ENCODE results near the gene TTYH1. TPM values are rescaled to one million over a fixed set of nuclear protein-coding genes. Genes with fewer than 3 reads are reported as not detected.

The TTYH1 gene
- total and polyA plus RNA-seq, 2 of the 8 experiments (the other 6 are each of a cell fraction or from before 2014, with no cell fraction given) = 26.7 to 46.5 TPM

DNA sequence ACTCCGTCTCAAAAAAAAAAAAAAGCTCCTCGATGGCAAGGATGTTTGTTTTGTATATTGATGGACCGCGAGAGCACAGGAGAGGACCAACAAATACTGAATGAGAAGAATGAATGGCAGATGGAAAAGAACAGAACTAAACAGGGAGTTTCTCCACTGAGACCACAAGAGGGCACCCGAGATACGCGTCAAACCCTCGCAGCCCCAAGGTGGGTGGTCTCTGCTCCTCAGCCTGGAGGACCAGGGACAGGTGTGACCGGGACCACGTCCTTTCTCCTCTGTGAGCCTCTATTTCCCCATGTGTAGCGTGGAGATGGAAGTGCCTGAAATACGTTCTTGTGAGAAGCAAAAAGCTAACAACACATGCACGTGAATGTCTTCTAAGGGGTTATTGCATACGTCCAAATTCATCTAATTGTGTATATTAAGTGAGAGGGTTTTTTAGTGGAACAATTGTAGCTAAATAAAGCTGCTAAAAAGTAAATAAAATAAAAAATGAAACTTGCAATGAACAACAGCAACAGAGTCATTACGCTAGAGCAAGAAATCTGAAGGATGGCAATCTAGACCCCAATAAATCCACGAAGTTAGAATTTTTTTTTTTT is 66.2 kb downstream of the TTYH1 start:
- no peaks in the 10 kb centered on the region for H3K79me1 ChIP-seq (ENCODE audit: low read depth, low read length)
- H3K23me2 ChIP-seq (ENCODE audit: low read depth, low read length) = no peaks in the 10 kb centered on the region
- H3K9me3 ChIP-seq (ENCODE audit: insufficient read depth in 2 of 2, low read depth in 1 of 2, low read length in 1 of 2) = peaks cover 0 to 9% of the 10 kb centered on the region in 2 experiments; a peak in 3 of 4 replicates
- no peak overlapping the region for H4K5ac ChIP-seq (ENCODE audit: insufficient read length, low read depth, low read length)
- no peaks in the 10 kb centered on the region for H3K4me1 ChIP-seq (replicated peaks in 1 of 4; ENCODE audit: control insufficient read depth in 3 of 4, insufficient read depth in 4 of 4, low read length in 3 of 4)
- no peak overlapping the region for H4K8ac ChIP-seq (ENCODE audit: extremely low read depth, insufficient read depth, low read length)
- WGBS, 2 experiments (ENCODE audit: extremely low coverage in 1 of 2, insufficient coverage in 1 of 2, insufficient read length in 1 of 2, insufficient replicate concordance in 2 of 2, low coverage in 1 of 2, low lambda C conversion rate in 2 of 2, missing lambda C conversion rate in 1 of 2) = 24% methylated on average over 15 of the region's 16 CpGs; no CpG with 5 or more reads in 1 of the 2 experiments
- H3K14ac ChIP-seq (ENCODE audit: insufficient read length) = no peak overlapping the region
- H4K20me1 ChIP-seq (replicated peaks in 1 of 2; ENCODE audit: control insufficient read depth in 1 of 2, insufficient read depth in 2 of 2, low read length in 2 of 2) = no peaks in the 10 kb centered on the region
- H3K56ac ChIP-seq (replicated peaks; ENCODE audit: insufficient read length, low read depth, low read length) = no peak overlapping the region
- H3K23ac ChIP-seq (ENCODE audit: insufficient read length) = no peak overlapping the region
- POLR2A ChIA-PET (ENCODE audit: partially characterized antibody) = interaction anchor here (1.3 kb wide), 1 partner anchor 599 kb away, joined by 3 read pairs; no protein-coding TSS in a partner anchor
- H3K9ac ChIP-seq (replicated peaks in 1 of 4; ENCODE audit: extremely low read depth in 1 of 4, low read depth in 3 of 4, low read length in 3 of 4) = no peak overlapping the region
- FAIRE-seq (peak; percentile 7), DNase-seq (ENCODE audit: low read depth in 1 of 2, low spot score in 2 of 2) (peak in 1 of 2 experiments; percentile 82)
- H2BK20ac ChIP-seq (ENCODE audit: low read length) = no peak overlapping the region
- no peak overlapping the region for H2BK5ac ChIP-seq (ENCODE audit: low read depth, low read length)
- H3K79me2 ChIP-seq (ENCODE audit: control insufficient read depth in 1 of 2, insufficient read depth in 2 of 2, low read length in 2 of 2) = no peaks in the 10 kb centered on the region
- H3K4ac ChIP-seq (replicated peaks; ENCODE audit: insufficient read length, low read depth, low read length) = no peak overlapping the region
- H3K4me3 ChIP-seq (ENCODE audit: extremely low read depth in 1 of 4, insufficient read depth in 2 of 4, low read depth in 3 of 4, low read length in 4 of 4) = no peak overlapping the region
- H3K27ac ChIP-seq (ENCODE audit: low read depth, low read length) = no peak overlapping the region
- CTCF ChIA-PET (ENCODE audit: partially characterized antibody) = interaction anchor here (0.6 to 3.2 kb wide), 15 partner anchors 15 to 796 kb away, joined by 3 to 16 read pairs (median 4); no protein-coding TSS in a partner anchor
- H2AK5ac ChIP-seq (ENCODE audit: low read depth, low read length) = no peak overlapping the region
- H3K4me2 ChIP-seq (ENCODE audit: insufficient read depth in 1 of 2, low read depth in 2 of 2, low read length in 2 of 2) = no peak overlapping the region
- H3K36me3 ChIP-seq (ENCODE audit: control insufficient read depth in 2 of 4, insufficient read depth in 4 of 4, low read length in 3 of 4) = no peaks in the 10 kb centered on the region
- H2BK120ac ChIP-seq (replicated peaks; ENCODE audit: low read depth, low read length) = no peak overlapping the region
- no peak overlapping the region for H3K18ac ChIP-seq (ENCODE audit: extremely low read depth, low read length)
- no peak overlapping the region for H2BK12ac ChIP-seq (ENCODE audit: low read depth, low read length)
- H4K91ac ChIP-seq (replicated peaks; ENCODE audit: insufficient read length, low read length) = no peak overlapping the region
- H3K27me3 ChIP-seq (replicated peaks in 1 of 4; ENCODE audit: control insufficient read depth in 3 of 4, extremely low read depth in 1 of 4, insufficient read depth in 3 of 4, low read length in 3 of 4) = no peaks in the 10 kb centered on the region
- no peak overlapping the region for H2BK15ac ChIP-seq (ENCODE audit: low read length)
- H2AFZ ChIP-seq (ENCODE audit: low read length) = no peak overlapping the region
- TF ChIP-seq, protein P1, sequence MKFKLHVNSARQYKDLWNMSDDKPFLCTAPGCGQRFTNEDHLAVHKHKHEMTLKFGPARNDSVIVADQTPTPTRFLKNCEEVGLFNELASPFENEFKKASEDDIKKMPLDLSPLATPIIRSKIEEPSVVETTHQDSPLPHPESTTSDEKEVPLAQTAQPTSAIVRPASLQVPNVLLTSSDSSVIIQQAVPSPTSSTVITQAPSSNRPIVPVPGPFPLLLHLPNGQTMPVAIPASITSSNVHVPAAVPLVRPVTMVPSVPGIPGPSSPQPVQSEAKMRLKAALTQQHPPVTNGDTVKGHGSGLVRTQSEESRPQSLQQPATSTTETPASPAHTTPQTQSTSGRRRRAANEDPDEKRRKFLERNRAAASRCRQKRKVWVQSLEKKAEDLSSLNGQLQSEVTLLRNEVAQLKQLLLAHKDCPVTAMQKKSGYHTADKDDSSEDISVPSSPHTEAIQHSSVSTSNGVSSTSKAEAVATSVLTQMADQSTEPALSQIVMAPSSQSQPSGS (IDR thresholded peaks at IDR 0.05; ENCODE audit: low read length) = no peak
- peak; percentile 63 to 81 (median 66) for TF ChIP-seq CTCF (IDR thresholded peaks at IDR 0.05; ENCODE audit: control extremely low read depth in 1 of 3, insufficient read depth in 1 of 3, low read depth in 1 of 3, low read length in 3 of 3)

Measured in H1 (cell line).